ENCODE data around the gene LARGE1.

GRCh38 chr22:33493476-33494205 is 426.6 kb downstream of the LARGE1 start:
- no peak for TF ChIP-seq CTCF (IDR thresholded peaks at IDR 0.05)
- TF ChIP-seq POLR2A (IDR thresholded peaks at IDR 0.05) = no peak
